GM18499 (cell line): Measurements from ENCODE around the gene MEGF9.
"Not testable (repeated sequence)": the region's sequence is repeated elsewhere in the genome, so short reads cannot be mapped to it uniquely, and the experiment has no call there.

Experiments
- ATAC-seq: cut with Tn5 transposase; IDR thresholded peaks from one replicate; pipeline ENCODE4 v1.9.1; 2021; ENCODE audit warnings: moderate number of reproducible peaks; ENCODE audit not compliant: insufficient read depth, unreplicated experiment

Gene MEGF9

DNA sequence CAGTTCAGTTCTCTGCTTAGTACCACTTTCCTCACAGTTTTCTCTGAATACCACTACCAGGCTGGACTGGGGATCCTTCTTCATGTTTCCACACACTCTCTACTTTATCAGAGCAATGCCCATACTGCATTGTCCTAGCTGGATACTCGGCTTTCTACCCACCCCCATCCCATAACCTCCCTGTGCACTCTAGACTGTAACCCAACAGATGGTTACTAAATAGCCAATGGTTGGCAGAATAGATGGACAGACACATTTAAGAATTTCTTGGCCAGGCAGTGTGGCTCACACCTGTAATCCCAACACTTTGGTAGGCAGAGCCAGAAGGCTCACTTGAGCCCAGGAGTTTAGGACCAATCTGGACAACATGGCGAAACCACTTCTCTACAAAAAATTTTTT lies 157.1 kb downstream of the MEGF9 start:
- ATAC-seq = no peak

DNA sequence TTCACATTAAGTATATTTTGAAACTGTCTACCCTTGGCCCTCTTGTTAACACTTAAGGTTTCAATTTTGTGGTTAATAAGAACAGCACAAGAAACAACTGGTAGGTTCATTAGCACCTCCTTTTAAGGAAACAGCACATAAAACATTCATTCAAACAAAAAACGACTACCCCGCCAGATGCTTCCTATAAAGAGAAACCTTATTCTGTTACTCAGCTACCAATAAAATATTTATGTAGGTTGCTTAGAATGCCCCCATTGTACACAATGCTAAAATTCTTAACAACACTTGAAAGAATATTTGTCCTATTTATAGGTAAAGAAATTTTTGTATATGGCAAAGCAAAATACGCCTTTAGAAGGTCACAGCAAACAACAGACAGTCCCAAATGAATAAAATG lies 157.5 kb downstream of the MEGF9 start:
- ATAC-seq = no peak

DNA sequence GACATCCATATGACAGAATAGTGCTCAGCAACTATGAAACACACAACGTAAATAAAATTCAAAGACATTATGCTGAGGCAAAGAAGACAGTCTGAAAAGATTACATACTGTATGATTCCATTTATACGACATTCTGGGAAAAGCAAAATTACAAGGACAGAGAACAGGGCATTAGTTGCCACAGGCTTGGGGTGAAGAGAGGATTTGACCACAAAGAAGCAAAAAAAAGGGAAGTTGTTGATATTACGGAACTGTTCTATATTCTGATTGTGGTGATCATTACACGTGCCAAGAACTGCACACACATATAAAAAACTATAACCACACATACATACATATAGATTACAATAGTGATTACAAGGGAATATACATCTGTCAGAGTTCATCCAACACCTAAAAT lies 158.4 kb downstream of the MEGF9 start:
- no peak for ATAC-seq

DNA sequence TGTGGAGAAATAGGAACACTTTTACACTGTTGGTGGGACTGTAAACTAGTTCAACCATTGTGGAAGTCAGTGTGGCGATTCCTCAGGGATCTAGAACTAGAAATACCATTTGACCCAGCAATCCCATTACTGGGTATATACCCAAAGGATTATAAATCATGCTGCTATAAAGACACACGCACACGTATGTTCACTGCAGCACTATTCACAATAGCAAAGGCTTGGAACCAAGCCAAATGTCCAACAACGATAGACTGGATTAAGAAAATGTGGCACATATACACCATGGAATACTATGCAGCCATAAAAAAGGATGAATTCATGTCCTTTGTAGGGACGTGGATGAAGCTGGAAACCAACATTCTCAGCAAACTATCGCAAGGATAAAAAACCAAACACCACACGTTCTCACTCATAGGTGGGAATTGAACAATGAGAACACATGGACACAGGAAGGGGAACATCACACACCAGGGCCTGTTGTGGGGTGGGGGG lies 162.0 kb downstream of the MEGF9 start:
- ATAC-seq = not testable (repeated sequence)
